Activated T-helper 1 cell treated with anti-CD3 and anti-CD28 coated beads, Interleukin-12 subunit alpha, Interleukin-12 subunit beta, Interleukin-2, Interleukin-4 antibody, amounts not matched to agents 30 ng/mL and 10 ng/mL and 1 ng/mL, durations not matched to agents 14 hours and 24 hours and 36 hours (primary cell): ENCODE results near the gene FBLN5. TPM values are rescaled to one million over a fixed set of nuclear protein-coding genes. Genes with fewer than 3 reads are reported as not detected.
"Not testable (repeated sequence)": the region's sequence is repeated elsewhere in the genome, so short reads cannot be mapped to it uniquely, and the experiment has no call there.

Source experiments
- DNase-seq: peaks from one replicate; pipeline ENCODE4 v3.0.0; 2021; ENCODE audit warnings: low spot score
- H3K27ac Mint-ChIP-seq: one replicate; pipeline ENCODE4 v1.8.0; 2021; ENCODE audit warnings: mild to moderate bottlenecking, mixed read lengths
- H3K27me3 Mint-ChIP-seq: one replicate; pipeline ENCODE4 v1.8.0; 2022; ENCODE audit warnings: mild to moderate bottlenecking, moderate library complexity, mixed read lengths; ENCODE audit not compliant: insufficient read depth
- H3K36me3 Mint-ChIP-seq: one replicate; pipeline ENCODE4 v1.8.0; 2021; ENCODE audit warnings: low read depth, mixed read lengths
- H3K4me1 Mint-ChIP-seq: one replicate; pipeline ENCODE4 v1.8.0; 2021; ENCODE audit warnings: low read depth, mixed read lengths
- H3K4me3 Mint-ChIP-seq: one replicate; pipeline ENCODE4 v1.8.0; 2021; ENCODE audit warnings: mild to moderate bottlenecking, moderate library complexity, mixed read lengths
- H3K9me3 Mint-ChIP-seq: one replicate; pipeline ENCODE4 v1.8.0; 2021; ENCODE audit warnings: mixed read lengths
- intact Hi-C: fragments of 100-400 bp; cut with micrococcal nuclease; formaldehyde crosslinking; loops from one replicate; pipeline ENCODE4 v1.15.1; 2024
- total RNA-seq: library from RNA; stranded (reverse); gene quantifications from 2 replicates; pipeline ENCODE4 v1.2.3, GENCODE V29; 2022

Gene FBLN5
- total RNA-seq, 1 donor from 2014 or later, result 1.2 TPM

DNA sequence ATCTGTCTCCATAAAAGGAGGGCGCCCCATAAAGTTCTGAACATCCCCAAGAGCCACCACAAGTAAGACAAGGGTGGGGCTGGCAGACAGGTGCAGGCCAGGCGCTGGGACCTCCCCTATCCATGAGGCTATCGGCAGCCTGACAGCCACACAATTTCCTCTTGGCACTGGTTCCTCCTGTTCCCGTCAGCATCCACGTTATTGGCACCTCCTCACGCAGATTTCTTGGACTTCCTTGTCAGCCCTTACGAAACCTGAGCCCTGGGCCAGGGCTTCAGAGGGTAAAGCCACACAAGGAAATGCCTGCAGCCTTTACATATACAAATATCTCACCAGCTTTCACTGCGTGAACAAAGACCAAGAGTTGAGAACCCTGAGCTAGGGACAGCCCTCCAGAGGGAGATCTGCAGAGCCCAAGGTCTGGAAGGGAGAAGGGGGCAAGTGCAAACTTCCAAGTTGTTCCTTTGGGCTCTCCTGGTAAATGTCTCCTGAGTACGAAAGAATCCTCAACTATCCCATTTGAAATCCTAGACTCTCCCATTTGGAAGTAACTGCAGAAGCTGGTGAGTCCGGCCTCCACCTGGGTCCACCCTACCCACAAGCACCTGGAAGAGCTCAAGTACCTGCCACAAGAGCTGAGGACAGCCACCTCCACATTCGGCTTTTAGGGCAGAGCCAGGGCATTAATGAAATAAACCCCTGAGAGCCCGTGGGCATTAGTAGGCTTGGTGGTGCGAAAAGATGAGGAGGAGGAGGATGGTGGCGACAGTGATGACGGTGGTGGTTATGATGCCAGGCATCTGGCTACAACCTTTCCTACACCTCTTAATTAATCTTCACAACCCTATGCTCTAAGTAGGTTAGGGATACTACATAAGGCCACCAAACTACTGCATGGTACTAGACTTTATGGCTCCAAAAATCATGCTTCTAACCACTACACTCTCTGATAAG, 74.7 kb downstream of the FBLN5 start:
- H3K9me3 Mint-ChIP-seq, result no peaks in the 10 kb centered on the region
- peaks cover 97% of the 10 kb centered on the region for H3K4me1 Mint-ChIP-seq
- intact Hi-C loops, result loop anchor here (1.0 to 10.0 kb wide), 11 partner anchors 8 to 682 kb away; partner anchors contain the start of genes ATXN3, GPR68 and TRIP11
- H3K36me3 Mint-ChIP-seq, result peaks cover 2% of the 10 kb centered on the region
- no peak for DNase-seq
- peaks cover 2% of the 10 kb centered on the region for H3K27me3 Mint-ChIP-seq
- peak overlapping the region; percentile 75 for H3K4me3 Mint-ChIP-seq
- peak overlapping the region; percentile 92 for H3K27ac Mint-ChIP-seq

GRCh38 chr14:91872011-91872501, 75.4 kb downstream of the FBLN5 start:
- peaks cover 2% of the 10 kb centered on the region for H3K36me3 Mint-ChIP-seq
- peak overlapping the region; percentile 92 for H3K27ac Mint-ChIP-seq
- H3K27me3 Mint-ChIP-seq, result peaks cover 2% of the 10 kb centered on the region
- no peak for DNase-seq
- H3K9me3 Mint-ChIP-seq, result no peaks in the 10 kb centered on the region
- intact Hi-C loops, result loop anchor here (2.0 to 10.0 kb wide), 8 partner anchors 13 to 683 kb away; partner anchors contain the start of genes ATXN3, GPR68 and TRIP11
- peaks cover 97% of the 10 kb centered on the region for H3K4me1 Mint-ChIP-seq
- H3K4me3 Mint-ChIP-seq, result peak overlapping the region; percentile 75

DNA sequence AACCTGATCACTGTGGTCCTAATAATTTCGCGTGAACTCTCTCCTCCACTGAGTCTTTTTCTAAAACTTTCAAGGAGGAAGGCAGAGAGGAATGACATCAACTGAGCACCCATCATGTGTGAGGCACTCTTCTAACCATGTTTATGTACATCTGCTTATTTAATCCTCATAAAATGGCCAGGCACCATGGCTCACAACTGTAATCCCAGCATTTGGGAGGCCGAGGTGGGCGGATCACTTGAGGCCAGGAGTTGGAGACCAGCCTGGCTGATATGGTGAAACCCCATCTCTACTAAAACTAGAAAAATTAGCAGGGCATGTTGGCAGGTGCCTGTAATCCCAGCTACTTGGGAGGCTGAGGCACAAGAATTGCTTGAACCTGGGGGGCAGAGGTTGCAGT, 76.1 kb downstream of the FBLN5 start:
- not testable (repeated sequence) for H3K9me3 Mint-ChIP-seq, H3K27me3 Mint-ChIP-seq, H3K4me3 Mint-ChIP-seq, DNase-seq, H3K36me3 Mint-ChIP-seq
- Mint-ChIP-seq H3K4me1 (peaks cover 97% of the 10 kb centered on the region), H3K27ac (peak overlapping the region; percentile 75)
- intact Hi-C loops, result loop anchor here (5.0 to 10.0 kb wide), 3 partner anchors 236 to 683 kb away; partner anchors contain the start of genes ATXN3 and GPR68

GRCh38 chr14:91870890-91871289, 76.6 kb downstream of the FBLN5 start:
- intact Hi-C loops, result loop anchor here (5.0 to 10.0 kb wide), 3 partner anchors 236 to 684 kb away; partner anchors contain the start of genes ATXN3 and GPR68
- H3K9me3 Mint-ChIP-seq, result no peaks in the 10 kb centered on the region
- H3K27me3 Mint-ChIP-seq, result peaks cover 2% of the 10 kb centered on the region
- H3K27ac Mint-ChIP-seq, result peak overlapping the region; percentile 97
- peak overlapping the region; percentile 80 for H3K4me3 Mint-ChIP-seq
- no peak for DNase-seq
- H3K4me1 Mint-ChIP-seq, result peaks cover 99% of the 10 kb centered on the region
- peaks cover 2% of the 10 kb centered on the region for H3K36me3 Mint-ChIP-seq

DNA sequence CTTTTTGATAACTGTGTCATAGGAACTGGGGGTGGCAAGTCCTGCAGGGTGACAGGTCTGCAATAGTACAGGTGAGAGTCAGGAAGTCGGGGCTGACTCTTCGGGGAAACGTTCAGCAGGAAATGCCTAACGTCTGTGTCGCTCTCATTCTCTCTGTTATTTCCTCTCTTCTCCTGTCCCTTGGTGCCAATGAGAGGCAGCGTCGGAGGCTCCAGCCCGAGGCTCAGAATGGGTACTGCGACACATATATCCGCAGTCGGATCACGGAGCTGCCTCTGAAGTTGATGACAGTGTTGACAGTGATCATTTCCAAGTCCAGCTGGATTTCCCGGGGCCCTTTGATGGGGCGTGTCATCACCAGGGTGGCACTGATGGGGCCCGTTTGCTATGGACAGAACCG, 77.5 kb downstream of the FBLN5 start:
- H3K9me3 Mint-ChIP-seq, result no peaks in the 10 kb centered on the region
- H3K4me3 Mint-ChIP-seq, result peak overlapping the region; percentile 80
- intact Hi-C loops, result loop anchor here (5.0 to 10.0 kb wide), 3 partner anchors 237 to 685 kb away; partner anchors contain the start of genes ATXN3 and GPR68
- H3K27me3 Mint-ChIP-seq, result peaks cover 2% of the 10 kb centered on the region
- H3K4me1 Mint-ChIP-seq, result peaks cover 94% of the 10 kb centered on the region
- peak; percentile 50 for DNase-seq
- H3K36me3 Mint-ChIP-seq, result peaks cover 2% of the 10 kb centered on the region
- H3K27ac Mint-ChIP-seq, result peak overlapping the region; percentile 97

GRCh38 chr14:91869556-91869955, 77.9 kb downstream of the FBLN5 start:
- Mint-ChIP-seq H3K27ac (peak overlapping the region; percentile 97), H3K9me3 (no peaks in the 10 kb centered on the region), H3K27me3 (peaks cover 2% of the 10 kb centered on the region), H3K36me3 (peaks cover 2% of the 10 kb centered on the region), H3K4me3 (peak overlapping the region; percentile 80), H3K4me1 (peaks cover 93% of the 10 kb centered on the region)
- no peak for DNase-seq
- intact Hi-C loops, result loop anchor here (10.0 kb wide), 3 partner anchors 495 to 645 kb away; no protein-coding TSS in a partner anchor

DNA sequence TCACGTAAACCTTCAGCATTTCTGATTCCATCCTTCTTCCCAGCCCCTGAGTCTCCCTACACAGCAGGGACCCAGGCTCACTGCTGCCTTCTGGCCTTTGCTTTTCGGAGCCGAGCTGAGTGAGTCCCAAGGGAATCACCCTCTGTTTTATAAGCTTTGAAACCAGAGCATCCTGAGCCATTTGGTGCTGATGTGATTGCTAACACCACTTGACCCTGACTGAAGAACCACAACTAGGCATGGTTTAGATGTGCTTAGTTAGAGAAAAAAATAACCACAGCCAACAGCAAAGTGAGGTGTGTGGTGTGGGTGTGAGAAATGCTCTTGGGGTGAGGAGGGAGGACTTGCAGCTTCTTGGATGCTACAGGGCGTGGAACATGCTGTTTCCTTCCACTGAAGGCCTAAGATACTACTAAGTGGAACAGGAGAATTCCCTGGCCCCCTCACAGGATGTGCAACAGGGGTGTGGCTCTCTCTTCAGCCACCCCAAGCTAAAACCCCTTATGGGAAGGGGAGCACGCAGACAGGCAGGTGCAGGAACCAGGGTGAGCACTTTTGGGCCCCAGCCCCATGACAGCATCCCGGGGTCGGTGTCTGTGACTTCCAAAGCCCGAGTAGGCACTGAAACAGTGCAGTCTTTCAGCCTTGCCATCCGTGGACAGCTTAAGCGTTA, 80.0 kb downstream of the FBLN5 start, which contains the start of gene TC2N:
Gene TC2N (minus strand): TSS at position 221 of the 673 bp plus-strand sequence. CDS start 53,767 bp downstream, outside the sequence.
- H3K27me3 Mint-ChIP-seq, result no peaks in the 10 kb centered on the region
- peaks cover 11% of the 10 kb centered on the region for H3K36me3 Mint-ChIP-seq
- H3K27ac Mint-ChIP-seq, result peak within 1 kb of the TSS; percentile 97
- H3K4me3 Mint-ChIP-seq, result peak within 1 kb of the TSS; percentile 95
- no peaks in the 10 kb centered on the region for H3K9me3 Mint-ChIP-seq
- intact Hi-C loops, result loop anchor here (1.0 to 10.0 kb wide), 6 partner anchors 9 to 643 kb away; partner anchors contain the start of genes CCDC88C and PPP4R3A
- peaks cover 92% of the 10 kb centered on the region for H3K4me1 Mint-ChIP-seq
- DNase-seq, result peak; percentile 67

GRCh38 chr14:91866511-91867295, 80.8 kb downstream of the FBLN5 start:
- Mint-ChIP-seq H3K9me3 (no peaks in the 10 kb centered on the region), H3K27me3 (no peaks in the 10 kb centered on the region), H3K4me3 (peak overlapping the region; percentile 95), H3K36me3 (peaks cover 11% of the 10 kb centered on the region), H3K27ac (peak overlapping the region; percentile 97), H3K4me1 (peaks cover 90% of the 10 kb centered on the region)
- intact Hi-C loops, result loop anchor here (1.0 to 10.0 kb wide), 6 partner anchors 8 to 642 kb away; partner anchors contain the start of genes CCDC88C and PPP4R3A
- DNase-seq, result no peak

GRCh38 chr14:91866061-91866460, 81.4 kb downstream of the FBLN5 start:
- intact Hi-C loops, result loop anchor here (2.0 to 10.0 kb wide), 5 partner anchors 355 to 641 kb away; partner anchors contain the start of genes CCDC88C and PPP4R3A

GRCh38 chr14:91862417-91862816, 85.1 kb downstream of the FBLN5 start:
- intact Hi-C loops, result loop anchor here (5.0 to 10.0 kb wide), 4 partner anchors 488 to 1480 kb away; no protein-coding TSS in a partner anchor
- peak overlapping the region; percentile 86 for H3K4me3 Mint-ChIP-seq
- peaks cover 38% of the 10 kb centered on the region for H3K36me3 Mint-ChIP-seq

More at GRCh38 chr14:91866061-91866460, 81.4 kb downstream of the FBLN5 start:
- DNase-seq, result no peak
- Mint-ChIP-seq H3K9me3 (no peaks in the 10 kb centered on the region), H3K4me1 (peaks cover 89% of the 10 kb centered on the region), H3K4me3 (peak overlapping the region; percentile 95), H3K27me3 (no peaks in the 10 kb centered on the region), H3K27ac (peak overlapping the region; percentile 97), H3K36me3 (peaks cover 14% of the 10 kb centered on the region)

DNA sequence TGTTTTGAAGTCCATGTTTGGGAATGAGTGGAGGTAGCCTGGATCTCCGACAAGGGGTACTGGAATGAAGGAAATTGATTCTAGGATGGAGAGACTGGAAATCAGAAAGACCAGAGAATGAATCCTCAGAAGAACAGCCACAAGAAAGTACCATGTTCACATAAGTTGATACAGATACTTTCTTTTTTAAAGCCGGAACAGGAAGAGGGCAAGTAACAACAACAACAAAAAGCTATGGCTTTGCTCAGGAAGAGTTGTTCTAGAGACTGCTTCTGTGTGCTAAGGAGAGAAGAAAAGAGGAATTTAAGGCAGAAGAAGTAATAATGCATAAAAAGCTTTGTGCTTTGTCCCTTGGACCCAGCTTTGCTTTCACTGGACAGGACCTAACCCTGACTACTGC, 86.4 kb downstream of the FBLN5 start:
- Mint-ChIP-seq H3K36me3 (peaks cover 44% of the 10 kb centered on the region), H3K4me1 (peaks cover 76% of the 10 kb centered on the region), H3K4me3 (peak overlapping the region; percentile 76), H3K9me3 (no peaks in the 10 kb centered on the region), H3K27me3 (no peaks in the 10 kb centered on the region), H3K27ac (peak overlapping the region; percentile 87)
- no peak for DNase-seq
- intact Hi-C loops, result loop anchor here (5.0 to 10.0 kb wide), 4 partner anchors 486 to 1479 kb away; no protein-coding TSS in a partner anchor

More at GRCh38 chr14:91862417-91862816, 85.1 kb downstream of the FBLN5 start:
- Mint-ChIP-seq H3K9me3 (no peaks in the 10 kb centered on the region), H3K27ac (peak overlapping the region; percentile 84), H3K27me3 (no peaks in the 10 kb centered on the region), H3K4me1 (peaks cover 82% of the 10 kb centered on the region)
- no peak for DNase-seq
